GM21381 (cell line): ENCODE measurements around the gene ZNF26.
"Not testable (repeated sequence)": the region's sequence is repeated elsewhere in the genome, so short reads cannot be mapped to it uniquely, and the experiment has no call there.

Experiments
- ATAC-seq: cut with Tn5 transposase; IDR thresholded peaks from one replicate; pipeline ENCODE4 v1.9.1; 2021; ENCODE audit warnings: mild to moderate bottlenecking, moderate library complexity; ENCODE audit not compliant: unreplicated experiment

ZNF26 gene

GRCh38 chr12:132955094-132956010, 30.8 kb upstream of the ZNF26 start:
- peak; percentile 32 for ATAC-seq

GRCh38 chr12:132956011-132956788, 30.0 kb upstream of the ZNF26 start, which contains the start of gene ZNF605:
TSS of gene ZNF605 (minus strand) at chr12:132956306. CDS start at chr12:132945635, 10,671 bp downstream.
- ATAC-seq: peak; percentile 98

- ATAC-seq: not testable (repeated sequence)
Observed at GRCh38 chr12:132961790-132962189, 24.4 kb upstream of the ZNF26 start.

- not testable (repeated sequence) for ATAC-seq
Observed at GRCh38 chr12:132963947-132964346, 22.2 kb upstream of the ZNF26 start.

- no peak for ATAC-seq
Observed at GRCh38 chr12:132965796-132966195, 20.4 kb upstream of the ZNF26 start.

GRCh38 chr12:132966676-132967415, 19.3 kb upstream of the ZNF26 start:
- no peak for ATAC-seq

- ATAC-seq: no peak
Observed at GRCh38 chr12:132967736-132968135, 18.4 kb upstream of the ZNF26 start.

DNA sequence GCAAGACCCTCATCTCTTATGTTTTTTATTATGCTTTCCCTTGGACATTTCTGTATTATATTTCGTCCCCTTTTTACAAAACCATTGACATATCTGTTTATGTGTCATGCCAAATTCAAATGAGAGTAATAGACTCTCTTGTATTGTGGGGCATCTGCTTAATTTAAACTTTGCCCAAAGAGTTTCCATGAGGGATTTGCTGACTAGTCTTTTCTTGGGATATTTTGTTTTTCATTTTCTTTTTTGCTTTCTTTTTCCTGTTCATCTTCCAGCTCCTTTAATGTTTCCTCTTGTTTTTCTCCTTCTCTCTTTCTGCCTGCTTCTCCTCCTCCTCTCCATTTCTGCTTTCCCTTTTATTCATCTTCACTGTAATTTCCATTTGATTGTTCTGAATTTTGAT, 13.8 kb upstream of the ZNF26 start:
- no peak for ATAC-seq

DNA sequence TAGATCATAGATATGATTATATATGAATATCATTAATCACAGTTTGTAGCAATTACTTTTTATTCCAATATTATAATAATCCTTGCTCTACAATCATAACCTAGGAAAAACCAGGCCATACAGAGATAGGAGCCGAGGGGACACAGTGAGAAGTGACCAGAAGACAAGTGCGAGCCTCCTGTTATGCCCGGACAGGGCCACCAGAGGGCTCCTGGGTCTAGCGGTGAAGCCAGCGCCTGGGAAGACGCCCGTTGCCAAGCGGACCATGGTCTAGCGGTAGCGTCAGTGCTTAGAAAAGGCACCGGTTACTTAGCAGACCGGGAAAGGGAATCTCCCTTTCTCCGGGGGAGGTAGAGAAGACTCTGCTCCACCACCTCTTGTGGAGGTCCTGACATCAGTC, 9.3 kb upstream of the ZNF26 start:
- not testable (repeated sequence) for ATAC-seq

DNA sequence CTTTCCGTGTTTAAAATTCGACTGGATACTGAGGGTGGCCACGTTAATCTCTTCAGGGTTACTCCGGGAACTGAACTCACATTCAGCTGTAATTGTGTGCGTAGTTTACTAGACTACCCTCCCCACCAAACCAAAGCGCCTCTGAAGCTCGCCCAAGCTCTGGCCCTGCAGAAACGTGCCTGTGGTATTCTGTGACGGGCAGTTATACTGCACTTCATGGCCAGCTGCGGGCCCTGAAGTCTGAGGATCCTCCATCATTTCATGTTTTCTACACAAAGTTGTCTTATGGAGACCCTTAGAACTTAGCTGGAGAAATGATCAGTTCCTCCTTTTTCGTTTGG, 688 bp downstream of the ZNF26 start:
- no peak for ATAC-seq

- ATAC-seq: no peak
Observed at GRCh38 chr12:132998741-132999140, 12.6 kb downstream of the ZNF26 start.

DNA sequence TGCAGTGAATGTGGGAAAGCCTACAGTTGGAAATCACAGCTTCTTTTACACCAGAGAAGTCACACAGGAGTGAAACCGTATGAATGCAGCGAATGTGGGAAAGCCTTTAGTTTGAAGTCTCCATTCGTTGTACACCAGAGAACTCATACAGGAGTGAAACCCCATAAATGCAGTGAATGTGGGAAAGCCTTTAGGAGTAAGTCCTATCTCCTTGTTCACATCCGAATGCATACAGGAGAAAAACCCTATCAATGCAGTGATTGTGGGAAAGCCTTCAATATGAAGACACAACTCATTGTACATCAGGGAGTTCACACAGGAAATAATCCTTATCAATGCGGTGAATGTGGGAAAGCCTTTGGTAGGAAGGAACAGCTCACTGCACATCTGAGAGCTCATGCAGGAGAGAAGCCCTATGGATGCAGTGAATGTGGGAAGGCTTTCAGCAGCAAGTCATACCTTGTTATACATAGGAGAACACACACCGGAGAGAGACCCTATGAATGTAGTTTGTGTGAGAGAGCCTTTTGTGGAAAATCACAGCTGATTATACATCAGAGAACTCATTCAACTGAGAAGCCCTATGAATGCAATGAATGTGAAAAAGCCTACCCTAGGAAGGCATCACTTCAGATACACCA, 24.6 kb downstream of the ZNF26 start:
- ATAC-seq: no peak

- ATAC-seq: no peak
Observed at GRCh38 chr12:133023566-133023965, 37.4 kb downstream of the ZNF26 start.

DNA sequence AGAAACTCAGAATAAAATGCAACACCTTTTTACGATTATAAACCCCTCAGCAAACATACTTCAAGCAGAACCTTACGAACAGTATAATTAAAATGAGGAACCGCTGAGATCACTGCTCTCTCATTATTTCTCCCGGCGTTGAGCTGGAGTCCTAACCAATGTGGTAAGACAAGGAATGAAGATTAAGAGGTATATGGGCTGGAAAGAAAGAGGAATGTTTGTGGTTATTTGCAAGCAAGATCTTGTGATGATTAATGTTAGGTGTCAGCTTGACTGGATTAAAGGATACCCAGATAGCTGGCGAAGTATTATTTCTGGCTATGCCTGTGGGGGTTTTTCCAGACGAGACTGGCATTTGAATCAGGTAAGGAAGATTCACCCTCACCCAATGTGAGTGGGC, 40.8 kb downstream of the ZNF26 start:
- ATAC-seq: no peak

- ATAC-seq: peak; percentile 92
Observed at GRCh38 chr12:133037207-133038005, 51.2 kb downstream of the ZNF26 start, which contains the start of gene ZNF84. TSS of gene ZNF84 (plus strand) at chr12:133037509. CDS start at chr12:133041468, 3,959 bp downstream.

DNA sequence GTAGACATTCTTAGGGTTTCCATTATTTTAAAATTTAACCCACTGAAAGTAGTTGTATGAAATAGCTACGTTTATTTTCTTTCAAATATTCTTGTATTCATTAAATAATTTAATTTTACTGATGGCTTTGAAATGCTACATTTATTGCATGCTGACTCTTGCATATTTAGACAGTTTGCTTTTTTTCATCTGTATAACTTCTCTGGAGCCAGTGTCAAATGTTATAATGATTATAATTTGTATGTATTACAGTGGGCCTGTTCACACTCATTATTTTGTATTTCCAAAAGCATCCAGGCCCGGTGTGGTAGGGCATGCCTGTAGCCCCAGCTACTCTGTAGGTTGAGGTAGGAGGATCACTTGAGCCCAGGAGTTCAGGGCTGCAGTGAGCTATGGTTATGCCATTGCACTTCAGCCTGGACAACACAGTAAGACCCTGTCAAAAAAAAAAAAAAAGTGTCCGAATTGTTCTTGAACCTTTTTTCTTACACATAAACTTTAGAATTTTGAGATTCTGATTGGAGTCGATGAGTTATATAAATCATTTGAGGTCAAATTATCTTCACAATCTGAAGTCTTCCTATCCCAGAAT, 52.0 kb downstream of the ZNF26 start:
- ATAC-seq: no peak

GRCh38 chr12:133046698-133047097, 60.5 kb downstream of the ZNF26 start:
- no peak for ATAC-seq

- no peak for ATAC-seq
Observed at GRCh38 chr12:133057446-133057845, 71.3 kb downstream of the ZNF26 start.
